ENCODE results near the gene STARD7. TPM values are rescaled to one million over a fixed set of nuclear protein-coding genes. Genes with fewer than 3 reads are reported as not detected.

STARD7 gene
- total and polyA plus RNA-seq, 9 of the 15 experiments (the other 6 are each of a cell fraction or from before 2014, with no cell fraction given) = 90.9 to 196 (median 145) TPM

- peak; percentile 67 for TF ChIP-seq MECOM (CRISPR knock-in tag; IDR thresholded peaks at IDR 0.05)
- TF ChIP-seq NFRKB (IDR thresholded peaks at IDR 0.05; ENCODE audit: low read depth) = no peak
- no peak for TF ChIP-seq KHSRP (IDR thresholded peaks at IDR 0.05)
- TF ChIP-seq MLX (CRISPR knock-in tag; conservative IDR thresholded peaks at IDR 0.05) = no peak
- TF ChIP-seq ZBTB17 (CRISPR knock-in tag; IDR thresholded peaks at IDR 0.05) = peak; percentile 68
- TF ChIP-seq NCOA2 (IDR thresholded peaks at IDR 0.05; ENCODE audit: partially characterized antibody in 2 of 2) = no peak
- TF ChIP-seq MCM7 (IDR thresholded peaks at IDR 0.05) = no peak; a peak in 1 of 4 replicates
- no peak for TF ChIP-seq NR2C1 (IDR thresholded peaks at IDR 0.05)
- peak; percentile 63 for TF ChIP-seq NR2C1 (tag; IDR thresholded peaks at IDR 0.05)
- no peak for TF ChIP-seq ZC3H11A (IDR thresholded peaks at IDR 0.05; ENCODE audit: low read depth, low read length)
- peak; percentile 59; the same call in 1 of the 2 replicates for TF ChIP-seq MEF2D (tag; conservative IDR thresholded peaks at IDR 0.05; ENCODE audit: low read depth)
- TF ChIP-seq SRSF9 (IDR thresholded peaks at IDR 0.05; ENCODE audit: borderline replicate concordance, low read depth, low read length) = no peak
- no peak for TF ChIP-seq IRF1 (CRISPR knock-in tag; IDR thresholded peaks at IDR 0.05; ENCODE audit: borderline replicate concordance)
- peak; percentile 84 for TF ChIP-seq HIVEP1 (CRISPR knock-in tag; IDR thresholded peaks at IDR 0.05)
- TF ChIP-seq SRSF3 (IDR thresholded peaks at IDR 0.05; ENCODE audit: insufficient read depth, low read length) = no peak
- TF ChIP-seq HOMEZ (CRISPR knock-in tag; IDR thresholded peaks at IDR 0.05) = no peak
- TF ChIP-seq ZNF717 (CRISPR knock-in tag; IDR thresholded peaks at IDR 0.05) = no peak
- no peak for TF ChIP-seq THRAP3 (IDR thresholded peaks at IDR 0.05; ENCODE audit: borderline replicate concordance)
- peak; percentile 62; the same call in 1 of the 2 replicates for TF ChIP-seq SMARCA4 (IDR thresholded peaks at IDR 0.05)
- no peak for TF ChIP-seq SREBF1 (IDR thresholded peaks at IDR 0.05; ENCODE audit: borderline replicate concordance, low read depth, low read length)
- no peak for TF ChIP-seq PCBP2 (IDR thresholded peaks at IDR 0.05; ENCODE audit: low read depth, low read length, poor library complexity, severe bottlenecking)
- no peak for TF ChIP-seq ZNF232 (CRISPR knock-in tag; IDR thresholded peaks at IDR 0.05)
- no peak for TF ChIP-seq ZNF780A (CRISPR knock-in tag; IDR thresholded peaks at IDR 0.05)
- no peak for TF ChIP-seq ZNF280A (IDR thresholded peaks at IDR 0.05; ENCODE audit: low read depth, partially characterized antibody)
- TF ChIP-seq PKNOX1 (IDR thresholded peaks at IDR 0.05) = no peak
Measured at GRCh38 chr2:96225016-96225533, 16.4 kb upstream of the STARD7 start (continued).

Measured in K562 (cell line).